Right lobe of liver (tissue), 4 donors: ENCODE results near the gene THY1.

Source experiments
- POLR2A ChIP-seq: fragments of 450-650 bp; IDR thresholded peaks from one replicate; pipeline ENCODE4 v1.6.1; 2017; ENCODE audit warnings: antibody characterized with exemption, mild to moderate bottlenecking
- TF ChIP-seq, protein P1 (sequence below), 4 donors: fragments of 200-600 bp in 3 of 4; fragments of 450-650 bp in 1 of 4; IDR thresholded peaks; one replicate each; pipeline versions ENCODE4 v1.5.1 to v1.8.0; 2016 to 2022; ENCODE audit warnings: antibody characterized with exemption in 4 of 4, mild to moderate bottlenecking in 2 of 4
- donor health status: DM: no; HTN: no; CAD: no.
- donor health status: DM: no; HTN: no; CAD: no.
- donor health status: DM: no; HTN: yes; CAD: no.

DNA sequence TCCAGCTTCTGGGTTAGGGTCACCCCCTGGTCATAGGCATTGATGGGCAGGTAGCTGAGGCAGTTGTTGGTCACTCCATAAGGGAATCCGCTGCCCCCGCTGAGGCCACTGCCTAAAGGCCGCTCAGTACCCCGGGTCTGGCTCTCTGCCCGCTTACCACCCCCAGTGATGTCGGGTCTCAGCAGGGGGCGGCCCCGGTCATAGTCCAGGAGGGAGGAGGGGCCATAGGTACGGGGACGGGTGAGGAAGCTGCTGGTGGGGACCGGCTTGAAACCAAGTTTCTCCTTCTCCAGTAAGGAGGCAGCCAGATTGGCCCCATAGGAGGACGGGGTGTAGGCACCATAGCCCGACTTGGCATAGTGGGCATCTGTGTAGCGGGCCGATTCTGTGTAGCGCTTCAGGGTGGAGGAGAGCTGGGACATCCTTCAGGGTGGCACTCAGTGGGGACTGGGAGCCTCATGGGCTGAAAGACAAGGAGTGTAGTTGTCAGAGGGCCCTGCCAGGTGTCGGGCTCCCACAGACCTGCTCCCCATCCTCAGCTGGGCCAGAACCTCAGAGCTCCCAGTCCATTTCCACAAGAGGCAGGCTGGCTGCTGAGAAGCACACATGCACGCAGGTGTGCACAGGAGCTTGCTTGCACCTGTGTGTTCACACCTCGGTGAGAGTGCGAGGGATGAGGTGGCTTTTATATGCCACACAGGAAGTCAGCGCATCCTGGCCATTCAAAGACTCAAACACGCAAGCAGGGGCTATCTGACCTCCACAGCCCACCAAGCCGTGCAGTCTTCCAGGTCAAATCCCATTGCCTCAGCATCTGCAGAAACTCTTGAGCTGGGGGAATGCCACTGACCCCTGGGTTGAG lies 49.7 kb downstream of the THY1 start:
- TF ChIP-seq, protein P1, sequence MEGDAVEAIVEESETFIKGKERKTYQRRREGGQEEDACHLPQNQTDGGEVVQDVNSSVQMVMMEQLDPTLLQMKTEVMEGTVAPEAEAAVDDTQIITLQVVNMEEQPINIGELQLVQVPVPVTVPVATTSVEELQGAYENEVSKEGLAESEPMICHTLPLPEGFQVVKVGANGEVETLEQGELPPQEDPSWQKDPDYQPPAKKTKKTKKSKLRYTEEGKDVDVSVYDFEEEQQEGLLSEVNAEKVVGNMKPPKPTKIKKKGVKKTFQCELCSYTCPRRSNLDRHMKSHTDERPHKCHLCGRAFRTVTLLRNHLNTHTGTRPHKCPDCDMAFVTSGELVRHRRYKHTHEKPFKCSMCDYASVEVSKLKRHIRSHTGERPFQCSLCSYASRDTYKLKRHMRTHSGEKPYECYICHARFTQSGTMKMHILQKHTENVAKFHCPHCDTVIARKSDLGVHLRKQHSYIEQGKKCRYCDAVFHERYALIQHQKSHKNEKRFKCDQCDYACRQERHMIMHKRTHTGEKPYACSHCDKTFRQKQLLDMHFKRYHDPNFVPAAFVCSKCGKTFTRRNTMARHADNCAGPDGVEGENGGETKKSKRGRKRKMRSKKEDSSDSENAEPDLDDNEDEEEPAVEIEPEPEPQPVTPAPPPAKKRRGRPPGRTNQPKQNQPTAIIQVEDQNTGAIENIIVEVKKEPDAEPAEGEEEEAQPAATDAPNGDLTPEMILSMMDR (IDR thresholded peaks at IDR 0.05), result no peak
- no peak for TF ChIP-seq POLR2A
